Right lobe of liver (tissue), 6 donors: Measurements from ENCODE around the gene B4GALNT3. TPM values are rescaled to one million over a fixed set of nuclear protein-coding genes. Genes with fewer than 3 reads are reported as not detected.
A peak's percentile ranks its signal among the peaks of the same experiment; 100 is the strongest.

Experiments
- ATAC-seq, 4 donors: fragments of 200-7000 bp; cut with Tn5 transposase; one replicate each; pipeline ENCODE4 v1.9.1; 2020; ENCODE audit warnings: mild to moderate bottlenecking in 4 of 4, moderate library complexity in 4 of 4
- DNase-seq, 3 donors: peaks; one replicate each; pipeline ENCODE4 v3.0.0-alpha.2; 2020
- H3K27ac ChIP-seq, 3 donors: fragments of 200-600 bp; one replicate each; pipeline ENCODE4 v1.8.0; 2022
- H3K27me3 ChIP-seq, 2 donors: fragments of 200-600 bp; one replicate each; pipeline ENCODE4 v1.8.0; 2022
- H3K36me3 ChIP-seq, 4 donors: fragments of 200-600 bp; sonication (generic) in 1 of 4; one replicate each; pipeline versions ENCODE4 v1.5.1 to v1.8.0; 2017 to 2022; ENCODE audit warnings: control low read depth in 1 of 4
- H3K4me1 ChIP-seq, 4 donors: fragments of 200-600 bp; sonication (generic) in 1 of 4; one replicate each; pipeline versions ENCODE4 v1.5.1 to v1.8.0; 2017 to 2022; ENCODE audit warnings: control low read depth in 1 of 4
- H3K4me3 ChIP-seq, 3 donors: fragments of 200-600 bp; one replicate each; pipeline ENCODE4 v1.8.0; 2022
- H3K9me3 ChIP-seq, 4 donors: fragments of 200-600 bp; sonication (generic) in 1 of 4; one replicate each; pipeline versions ENCODE4 v1.5.1 to v1.8.0; 2017 to 2022; ENCODE audit warnings: control low read depth in 1 of 4
- POLR2A ChIP-seq: fragments of 450-650 bp; IDR thresholded peaks from one replicate; pipeline ENCODE4 v1.6.1; 2017; ENCODE audit warnings: antibody characterized with exemption, mild to moderate bottlenecking
- WGBS: methylation state at CpG from one replicate; pipeline ENCODE4 v1.1.6; 2018; ENCODE audit warnings: low coverage, low lambda C conversion rate; ENCODE audit not compliant: insufficient coverage; ENCODE audit errors: missing lambda C conversion rate; 5-methylcytosine and 5-hydroxymethylcytosine counted together
- intact Hi-C, 2 donors: fragments of 100-400 bp; cut with DNase I; formaldehyde crosslinking; loops; one replicate each; pipeline versions ENCODE4 v1.11.2 to v1.14.1; 2022
- total RNA-seq, 6 experiments: library from RNA; depleted of rRNA in 2 of 6; stranded (reverse); fragments of >200 nt in 2 of 6; fragmentation: NEBNext Ultra II Directional in 3 of 6; extraction: Animal tissue kit (Norgen Biotek cat#: 25700) in 3 of 6; gene quantifications; one replicate each; pipeline versions ENCODE4 v1.1.0 to v1.2.4, GENCODE V29; 2016 to 2023
- TF ChIP-seq, protein P1 (sequence below), 4 donors: fragments of 200-600 bp in 3 of 4; fragments of 450-650 bp in 1 of 4; IDR thresholded peaks; one replicate each; pipeline versions ENCODE4 v1.5.1 to v1.8.0; 2016 to 2022; ENCODE audit warnings: antibody characterized with exemption in 4 of 4, mild to moderate bottlenecking in 2 of 4
- donor health status: DM: no; HTN: yes; CAD: no.
- donor health status: DM: no; HTN: no; CAD: no.
- donor health status: DM: no; HTN: no; CAD: no.
- donor health status: DM: no; HTN: yes; CAD: no.
- donor health status: DM: no; HTN: yes; CAD: no.

Gene B4GALNT3
- total RNA-seq, 6 experiments from 2014 or later: 0.12 to 2.0 (median 0.38) TPM

DNA sequence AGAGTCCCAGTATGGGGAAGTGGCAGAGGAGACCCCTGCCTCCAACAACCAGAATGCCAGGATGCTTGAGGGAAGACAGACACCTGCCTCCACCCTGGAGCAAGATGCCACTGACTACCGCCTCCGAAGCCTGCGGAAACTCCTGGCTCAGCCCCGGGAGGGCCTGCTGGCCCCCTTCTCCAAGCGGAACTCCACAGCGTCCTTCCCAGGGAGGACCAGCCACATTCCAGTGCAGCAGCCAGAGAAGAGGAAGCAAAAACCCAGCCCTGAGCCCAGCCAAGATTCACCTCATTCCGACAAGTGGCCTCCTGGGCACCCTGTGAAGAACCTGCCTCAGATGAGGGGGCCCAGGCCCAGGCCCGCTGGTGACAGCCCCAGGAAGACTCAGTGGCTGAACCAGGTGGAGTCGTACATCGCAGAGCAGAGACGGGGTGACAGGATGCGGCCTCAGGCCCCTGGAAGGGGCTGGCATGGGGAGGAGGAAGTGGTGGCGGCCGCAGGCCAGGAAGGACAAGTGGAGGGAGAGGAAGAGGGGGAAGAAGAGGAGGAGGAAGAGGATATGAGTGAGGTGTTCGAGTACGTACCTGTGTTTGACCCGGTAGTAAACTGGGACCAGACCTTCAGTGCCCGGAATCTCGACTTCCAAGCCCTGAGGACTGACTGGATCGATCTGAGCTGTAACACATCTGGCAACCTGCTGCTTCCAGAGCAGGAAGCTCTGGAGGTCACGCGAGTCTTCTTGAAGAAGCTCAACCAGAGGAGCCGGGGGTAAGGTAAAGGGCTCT, 93.7 kb downstream of the B4GALNT3 start:
- 56% methylated on average over 5 of the region's 23 CpGs for WGBS
- Histone ChIP-seq H3K36me3 (no peaks in the 10 kb centered on the region), H3K4me3 (no peak overlapping the region), H3K27me3 (no peaks in the 10 kb centered on the region), H3K4me1 (no peaks in the 10 kb centered on the region), H3K27ac (no peak overlapping the region), H3K9me3 (no peaks in the 10 kb centered on the region)
- DNase-seq: no peak
- peak in 2 of 4 donors; percentile 9 to 41 for ATAC-seq
- intact Hi-C loops: loop anchor here in 1 of 2 donors (5.0 kb wide), 1 partner anchor 96 kb away; the partner anchor contains the start of gene B4GALNT3
- TF ChIP-seq POLR2A: no peak
- TF ChIP-seq, protein P1, sequence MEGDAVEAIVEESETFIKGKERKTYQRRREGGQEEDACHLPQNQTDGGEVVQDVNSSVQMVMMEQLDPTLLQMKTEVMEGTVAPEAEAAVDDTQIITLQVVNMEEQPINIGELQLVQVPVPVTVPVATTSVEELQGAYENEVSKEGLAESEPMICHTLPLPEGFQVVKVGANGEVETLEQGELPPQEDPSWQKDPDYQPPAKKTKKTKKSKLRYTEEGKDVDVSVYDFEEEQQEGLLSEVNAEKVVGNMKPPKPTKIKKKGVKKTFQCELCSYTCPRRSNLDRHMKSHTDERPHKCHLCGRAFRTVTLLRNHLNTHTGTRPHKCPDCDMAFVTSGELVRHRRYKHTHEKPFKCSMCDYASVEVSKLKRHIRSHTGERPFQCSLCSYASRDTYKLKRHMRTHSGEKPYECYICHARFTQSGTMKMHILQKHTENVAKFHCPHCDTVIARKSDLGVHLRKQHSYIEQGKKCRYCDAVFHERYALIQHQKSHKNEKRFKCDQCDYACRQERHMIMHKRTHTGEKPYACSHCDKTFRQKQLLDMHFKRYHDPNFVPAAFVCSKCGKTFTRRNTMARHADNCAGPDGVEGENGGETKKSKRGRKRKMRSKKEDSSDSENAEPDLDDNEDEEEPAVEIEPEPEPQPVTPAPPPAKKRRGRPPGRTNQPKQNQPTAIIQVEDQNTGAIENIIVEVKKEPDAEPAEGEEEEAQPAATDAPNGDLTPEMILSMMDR (IDR thresholded peaks at IDR 0.05): no peak

DNA sequence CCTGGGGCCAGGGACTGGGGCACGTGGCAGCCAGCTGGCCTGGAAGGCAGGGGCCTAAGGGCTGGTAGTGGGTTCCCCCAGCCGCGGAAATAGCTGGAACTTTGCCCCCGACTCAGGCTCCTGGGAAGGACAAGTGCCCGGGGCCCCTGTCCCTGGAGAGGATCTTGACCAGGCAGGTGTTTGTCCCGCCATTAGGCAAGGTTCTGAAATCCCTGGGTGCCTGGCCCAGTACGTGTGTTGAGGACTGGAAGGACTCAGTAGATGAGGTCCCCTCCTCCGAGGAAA, 94.2 kb downstream of the B4GALNT3 start:
- Histone ChIP-seq H3K27ac (no peak overlapping the region), H3K4me3 (no peak overlapping the region), H3K4me1 (no peaks in the 10 kb centered on the region), H3K9me3 (no peaks in the 10 kb centered on the region), H3K27me3 (no peaks in the 10 kb centered on the region), H3K36me3 (no peaks in the 10 kb centered on the region)
- TF ChIP-seq, protein P1 (IDR thresholded peaks at IDR 0.05): no peak
- no peak for TF ChIP-seq POLR2A
- intact Hi-C loops: loop anchor here in 1 of 2 donors (5.0 kb wide), 1 partner anchor 97 kb away; the partner anchor contains the start of gene B4GALNT3
- DNase-seq (no peak), ATAC-seq (no peak)
- 93% methylated on average over 4 of the region's 8 CpGs for WGBS

DNA sequence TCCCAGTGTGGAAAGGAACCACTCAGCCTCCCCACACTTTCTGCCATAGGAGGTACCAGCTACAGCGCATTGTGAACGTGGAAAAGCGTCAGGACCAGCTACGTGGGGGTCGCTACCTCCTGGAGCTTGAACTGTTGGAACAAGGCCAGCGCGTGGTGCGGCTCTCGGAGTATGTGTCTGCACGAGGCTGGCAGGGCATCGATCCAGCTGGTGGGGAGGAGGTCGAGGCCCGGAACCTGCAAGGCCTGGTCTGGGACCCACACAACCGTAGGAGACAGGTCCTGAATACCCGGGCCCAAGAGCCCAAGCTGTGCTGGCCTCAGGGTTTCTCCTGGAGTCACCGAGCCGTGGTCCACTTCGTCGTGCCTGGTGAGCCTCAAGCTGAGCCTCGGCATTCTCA, 96.8 kb downstream of the B4GALNT3 start:
- TF ChIP-seq, protein P1 (IDR thresholded peaks at IDR 0.05): no peak
- TF ChIP-seq POLR2A: no peak
- Histone ChIP-seq H3K4me3 (no peak overlapping the region), H3K9me3 (no peaks in the 10 kb centered on the region), H3K4me1 (no peaks in the 10 kb centered on the region), H3K27ac (no peak overlapping the region), H3K27me3 (no peaks in the 10 kb centered on the region), H3K36me3 (no peaks in the 10 kb centered on the region)
- intact Hi-C loops: no loop called here
- WGBS: 88% methylated on average over 3 of the region's 20 CpGs
- ATAC-seq (no peak), DNase-seq (no peak)

DNA sequence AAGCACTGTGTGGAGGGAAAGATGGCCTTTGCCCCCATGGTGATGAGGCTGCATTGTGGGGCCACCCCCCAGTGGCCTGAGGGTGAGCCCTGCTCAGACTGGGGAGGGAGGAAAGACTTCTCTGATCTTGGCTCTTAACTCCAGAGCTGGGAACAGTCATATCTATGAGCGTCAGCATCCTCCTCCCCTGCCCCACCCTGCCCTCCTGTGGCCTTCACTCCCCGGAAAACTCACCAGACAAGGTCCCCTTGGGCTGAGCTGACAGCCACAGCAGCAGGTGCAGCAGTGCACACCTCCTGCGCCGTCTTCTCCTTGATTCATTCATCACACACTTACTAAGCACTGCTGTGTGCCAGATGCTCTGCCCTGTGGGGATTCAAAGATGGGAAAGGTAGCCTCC, 98.8 kb downstream of the B4GALNT3 start:
- TF ChIP-seq, protein P1 (IDR thresholded peaks at IDR 0.05): no peak
- TF ChIP-seq POLR2A: no peak
- Histone ChIP-seq H3K36me3 (no peaks in the 10 kb centered on the region), H3K27ac (no peak overlapping the region), H3K4me1 (peaks cover 0 to 5% (median 0%) of the 10 kb centered on the region in 4 donors), H3K4me3 (no peak overlapping the region), H3K27me3 (no peaks in the 10 kb centered on the region), H3K9me3 (no peaks in the 10 kb centered on the region)
- no peak for DNase-seq
- 75% methylated on average over 2 of the region's 4 CpGs for WGBS
- ATAC-seq: no peak
- intact Hi-C loops: no loop called here
